Mesenteric fat pad (tissue), 1 donor: ENCODE results near the gene PPM1E. TPM values are rescaled to one million over a fixed set of nuclear protein-coding genes. Genes with fewer than 3 reads are reported as not detected.
"Not testable (repeated sequence)": the region's sequence is repeated elsewhere in the genome, so short reads cannot be mapped to it uniquely, and the experiment has no call there.

Source experiments
- DNase-seq: peaks from one replicate; pipeline ENCODE4 v3.0.0-alpha.2; 2020; ENCODE audit warnings: low spot score
- long read RNA-seq: library from polyadenylated mRNA; unstranded; transcript quantifications from one replicate; pipeline ENCODE4 v2.0.0, GENCODE V29; 2020
- total RNA-seq: library from RNA; stranded (reverse); fragmentation: NEBNext Ultra II Directional; extraction: Animal tissue kit (Norgen Biotek cat#: 25700); gene quantifications from one replicate; pipeline ENCODE4 v1.2.1, GENCODE V29; 2021
- donor health status: DM: yes; HTN: yes; CAD: no.

PPM1E gene
- total RNA-seq, result 0.13 TPM
- long read RNA-seq, result 0 reads

DNA sequence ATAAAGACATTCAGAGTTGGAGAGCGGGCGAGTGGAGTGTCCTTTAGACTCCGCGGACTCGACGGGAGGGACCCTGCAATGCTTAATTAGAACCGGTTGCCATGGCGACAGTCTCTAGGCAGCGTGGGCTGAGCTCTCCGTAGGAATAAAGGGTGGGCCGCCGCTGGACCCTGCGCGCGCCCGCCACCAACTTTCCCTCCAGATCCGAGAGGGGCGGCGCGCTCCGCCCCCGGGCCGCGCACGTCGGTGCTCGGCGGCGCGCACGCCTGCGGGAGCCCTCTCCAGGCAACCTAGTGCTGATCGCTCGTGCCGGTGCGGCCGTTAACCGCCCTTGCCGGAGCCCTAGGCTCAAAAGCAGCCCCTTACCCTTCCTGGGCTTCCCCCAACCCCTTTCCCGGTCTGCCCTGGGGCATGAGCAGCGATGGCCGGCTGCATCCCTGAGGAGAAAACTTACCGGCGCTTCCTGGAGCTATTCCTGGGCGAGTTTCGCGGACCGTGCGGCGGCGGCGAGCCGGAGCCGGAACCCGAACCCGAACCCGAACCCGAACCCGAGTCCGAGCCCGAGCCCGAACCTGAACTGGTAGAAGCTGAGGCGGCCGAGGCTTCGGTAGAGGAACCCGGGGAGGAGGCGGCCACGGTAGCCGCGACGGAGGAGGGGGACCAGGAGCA is at the start of gene PPM1E:
TSS of gene PPM1E (plus strand) at position 278 of the 669 bp plus-strand sequence.
- DNase-seq, result no peak

DNA sequence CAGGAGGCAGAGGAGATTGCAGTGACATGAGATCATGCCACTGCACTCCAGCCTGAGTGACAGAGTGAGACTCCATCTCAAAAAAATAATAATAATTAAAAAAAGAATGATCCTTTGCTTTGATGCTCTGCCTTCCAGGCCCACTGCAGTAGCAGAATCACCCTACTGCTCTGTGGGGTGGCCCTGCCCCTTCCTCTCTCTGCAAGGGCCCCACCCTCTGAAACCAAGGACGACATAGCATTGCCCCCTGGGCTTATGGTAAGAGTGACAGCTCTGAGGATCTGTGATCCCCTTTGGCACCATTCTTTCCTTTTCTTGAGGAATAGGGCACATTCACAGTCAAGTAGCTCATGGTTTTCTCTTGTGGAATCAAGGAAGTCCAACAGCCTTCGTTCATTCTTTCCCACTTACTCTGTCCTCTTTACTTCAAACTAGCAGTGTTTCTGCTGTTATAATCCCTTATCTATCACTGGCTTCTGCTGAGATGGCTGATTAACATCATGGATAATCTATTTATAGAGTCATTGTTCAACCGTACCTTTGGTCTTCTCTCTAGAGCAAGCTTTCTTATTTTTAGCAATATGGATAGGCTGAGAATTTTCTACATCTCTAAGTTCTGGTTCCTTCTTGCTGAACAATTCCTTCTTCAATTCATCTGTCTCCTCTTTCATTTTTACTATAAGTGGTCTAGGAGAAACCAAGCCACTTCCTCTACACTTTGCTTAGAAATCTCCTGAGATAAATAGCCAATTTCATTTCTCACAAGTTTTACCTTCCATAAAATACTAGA is 49.1 kb upstream of the PPM1E start:
- no peak for DNase-seq

DNA sequence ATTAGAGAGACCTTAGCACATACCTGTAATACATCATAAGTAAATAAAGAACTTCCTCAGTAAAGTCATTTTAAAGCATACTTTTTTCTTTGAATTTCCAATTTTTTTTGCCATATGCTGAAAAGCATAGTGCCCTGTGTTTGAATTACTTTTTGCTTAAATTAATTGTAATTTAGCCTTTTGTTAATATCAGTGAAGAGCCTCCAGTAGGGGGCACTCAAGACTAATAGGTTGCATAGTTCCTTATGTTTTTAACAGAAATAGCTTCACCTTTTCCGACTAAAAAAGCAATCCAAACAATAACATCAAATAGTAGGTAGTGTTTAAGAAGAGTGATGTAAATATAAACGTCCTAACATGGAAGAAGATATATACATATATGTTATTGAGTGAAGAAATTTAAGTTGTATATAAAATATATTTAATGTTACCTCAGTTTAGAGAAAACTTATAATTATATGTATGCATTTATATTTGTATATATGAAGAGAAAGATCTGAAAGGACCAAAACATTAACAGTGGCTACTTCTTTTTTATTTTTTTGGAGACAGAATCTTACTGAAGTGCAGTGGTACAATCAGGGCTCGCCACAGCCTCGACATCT is 44.6 kb upstream of the PPM1E start:
- no peak for DNase-seq

DNA sequence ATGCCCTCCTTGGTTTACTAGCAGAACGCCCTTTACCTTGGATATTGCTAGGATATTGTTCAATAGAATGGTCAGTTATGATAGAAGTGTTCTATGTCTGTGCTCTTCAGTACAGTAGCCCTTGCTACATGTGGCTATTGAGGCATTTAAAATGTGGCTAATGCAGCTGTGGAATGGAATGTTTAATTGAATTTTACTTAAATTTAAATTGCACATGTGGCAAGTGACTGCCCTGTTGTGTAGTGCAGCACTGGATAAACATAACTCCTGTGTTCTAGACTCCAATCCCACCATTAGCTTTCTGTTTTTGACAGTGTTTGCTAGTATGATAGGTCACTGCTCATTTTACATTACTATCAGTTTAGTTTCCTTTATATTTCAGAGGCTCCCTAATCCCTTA is 33.4 kb upstream of the PPM1E start:
- DNase-seq, result no peak

DNA sequence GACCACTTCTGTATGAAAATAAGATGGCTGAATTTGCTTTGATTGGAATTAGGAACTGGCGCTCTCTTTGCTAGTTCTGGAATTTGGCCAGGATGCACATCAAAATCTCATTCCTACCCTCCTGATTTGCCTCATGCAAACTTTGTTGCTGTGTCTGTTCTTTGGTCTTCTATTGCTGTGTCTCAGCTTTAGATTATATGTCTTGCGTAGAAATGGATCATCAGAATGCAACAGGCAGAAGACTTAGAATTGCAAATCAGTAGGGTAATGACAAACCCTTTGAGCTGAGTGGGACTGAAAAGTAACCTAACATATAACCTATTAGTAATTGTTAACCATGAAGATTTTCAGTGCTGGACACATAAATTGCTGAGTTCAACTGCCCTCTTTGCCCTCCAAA is 33.0 kb upstream of the PPM1E start:
- no peak for DNase-seq

DNA sequence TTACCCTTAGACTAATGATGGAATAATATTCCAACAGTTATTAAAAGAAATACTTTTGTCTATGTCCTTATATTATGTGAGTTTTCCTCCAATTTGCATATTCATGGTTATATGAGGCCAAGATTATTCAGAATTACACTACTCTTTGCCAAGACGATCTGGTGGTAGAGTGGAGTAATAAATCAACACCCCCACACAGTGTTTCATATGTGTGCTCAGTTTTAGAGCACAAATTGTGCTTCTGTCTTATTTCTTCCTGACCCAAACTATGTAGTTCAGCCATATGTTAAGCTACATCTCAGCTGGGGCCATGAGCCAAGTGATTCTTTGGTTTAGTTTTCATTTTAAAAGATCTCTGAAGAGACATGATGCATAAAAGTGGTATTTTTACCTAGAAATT is 26.9 kb upstream of the PPM1E start:
- DNase-seq, result no peak

DNA sequence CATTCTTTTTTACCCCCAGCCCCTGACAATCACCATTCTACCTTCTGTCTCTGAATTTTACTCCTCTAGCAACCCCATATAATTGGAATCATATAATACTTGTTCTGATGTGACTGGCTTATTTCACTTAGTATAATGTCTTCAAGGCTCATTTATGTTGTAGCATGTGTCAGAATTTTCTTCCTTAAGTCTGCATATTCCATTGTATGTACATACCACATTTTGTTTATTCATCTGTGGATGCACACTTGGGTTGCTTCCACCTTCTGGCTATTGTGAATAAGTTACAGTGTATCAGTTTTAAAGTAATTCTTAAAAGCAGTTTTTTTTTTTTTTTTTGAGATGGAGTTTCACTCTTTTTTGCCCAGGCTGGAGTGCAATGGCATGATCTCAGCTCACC is 24.7 kb upstream of the PPM1E start:
- no peak for DNase-seq

DNA sequence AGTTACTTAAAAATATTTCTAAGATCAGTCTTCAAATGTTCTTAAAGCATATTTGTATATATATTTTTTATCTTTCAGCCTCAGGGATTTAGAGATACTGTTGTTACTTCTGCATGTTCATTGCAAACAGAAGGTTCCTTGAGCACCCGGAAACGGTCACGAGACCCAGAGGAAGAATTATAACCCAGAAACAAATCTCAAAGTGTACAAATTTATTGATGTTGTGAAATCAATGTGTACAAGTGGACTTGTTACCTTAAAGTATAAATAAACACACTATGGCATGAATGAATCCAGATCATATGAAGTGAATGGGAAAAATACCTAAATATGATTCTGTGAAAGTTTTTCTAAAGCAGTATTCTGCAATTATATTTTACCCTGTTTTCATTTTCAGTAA is 21.6 kb upstream of the PPM1E start:
- DNase-seq, result no peak

DNA sequence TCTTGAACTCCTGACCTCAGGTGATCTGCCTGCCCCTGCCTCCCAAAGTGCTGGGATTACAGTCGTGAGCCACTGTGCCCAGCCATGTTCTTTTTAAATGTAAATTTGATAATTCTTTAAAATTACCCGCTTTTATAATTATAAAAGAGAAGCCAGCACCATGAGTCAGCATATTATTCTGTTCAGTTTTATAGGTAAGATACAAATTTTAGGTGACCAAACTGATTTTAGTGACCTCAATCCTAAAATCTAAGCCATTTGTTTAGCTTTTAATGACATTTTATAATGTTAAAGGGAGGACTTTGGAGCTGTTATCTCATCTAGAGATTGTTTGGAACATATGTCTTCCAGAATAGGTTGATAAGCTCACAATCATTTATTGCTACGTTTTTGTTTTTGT is 20.8 kb upstream of the PPM1E start:
- DNase-seq, result no peak

DNA sequence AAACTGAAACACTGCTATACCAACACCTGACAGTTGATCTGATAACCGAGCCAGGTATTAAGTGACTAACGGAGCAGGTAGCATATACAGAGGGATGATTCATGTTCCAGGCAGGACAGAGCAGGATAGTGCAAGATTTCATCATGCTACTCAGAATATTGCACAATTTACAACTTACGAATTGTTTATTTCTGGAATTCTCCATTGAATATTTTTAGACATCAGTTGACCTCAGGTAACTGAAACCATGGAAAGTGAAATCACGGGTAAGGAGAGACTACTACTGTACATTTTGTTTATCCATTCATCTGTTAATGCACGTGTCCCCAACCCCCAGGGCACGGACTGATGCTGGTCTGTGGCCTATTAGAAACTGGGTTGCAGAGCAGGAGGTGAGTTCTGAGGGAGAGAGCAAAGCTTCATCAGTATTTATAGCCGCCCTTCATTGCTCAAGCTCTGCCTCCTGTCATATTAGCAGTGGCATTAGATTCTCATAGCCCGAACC is 14.5 kb upstream of the PPM1E start:
- no peak for DNase-seq

DNA sequence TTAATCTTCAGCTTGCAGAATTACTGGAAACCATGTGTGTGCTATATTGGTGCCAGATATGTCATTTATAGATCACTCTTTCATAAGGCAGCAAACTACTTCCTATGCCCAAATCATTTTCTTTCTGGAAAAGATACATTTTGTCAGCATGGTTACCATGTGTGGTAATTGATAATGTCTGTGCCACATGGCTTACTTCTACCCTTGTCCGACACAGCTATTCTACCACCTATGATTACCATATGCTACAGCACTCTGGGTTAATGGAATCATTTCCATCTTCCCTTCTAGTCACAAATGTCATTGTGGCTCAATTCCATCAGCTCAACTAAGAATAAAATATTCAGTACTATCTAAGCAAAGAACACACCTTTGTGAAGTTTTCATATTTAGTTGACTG is 8.0 kb upstream of the PPM1E start:
- DNase-seq, result no peak

DNA sequence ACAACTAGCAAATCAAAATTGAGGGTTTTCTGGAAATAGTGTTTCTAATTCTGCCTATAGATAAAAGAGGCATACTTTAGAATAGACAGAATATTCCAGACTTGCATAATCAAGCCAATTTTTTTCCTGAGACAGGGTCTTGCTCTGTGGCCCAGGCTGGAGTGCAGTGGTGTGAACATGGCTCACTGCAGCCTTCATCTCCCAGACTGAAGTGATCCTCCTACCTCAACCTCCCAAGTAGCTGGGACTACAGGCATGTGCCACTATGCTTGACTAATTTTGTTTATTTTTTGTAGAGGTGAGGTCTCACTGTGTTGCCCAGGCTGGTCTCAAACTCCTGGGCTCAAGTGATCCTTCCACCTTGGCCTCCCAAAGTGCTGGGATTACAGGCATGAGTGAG is 6.0 kb upstream of the PPM1E start:
- not testable (repeated sequence) for DNase-seq

DNA sequence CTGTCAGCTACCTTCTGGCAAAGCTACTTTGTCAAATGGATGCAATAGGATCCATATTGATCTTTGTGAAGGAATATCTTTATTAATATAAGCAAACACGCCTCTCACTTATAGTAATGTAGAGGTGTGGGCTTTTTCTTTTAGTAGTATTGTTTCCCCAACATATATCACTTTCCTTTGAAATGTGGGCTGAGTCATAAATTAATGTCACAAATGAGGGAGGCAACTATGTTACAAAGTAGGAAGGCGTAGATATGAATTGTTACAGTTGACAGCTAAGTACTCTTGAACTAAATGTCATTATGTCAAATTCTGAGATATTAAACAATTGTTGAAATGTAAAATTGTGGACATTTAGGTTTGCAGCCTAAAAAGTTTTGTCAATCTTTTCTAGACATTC is 2.6 kb upstream of the PPM1E start:
- no peak for DNase-seq

DNA sequence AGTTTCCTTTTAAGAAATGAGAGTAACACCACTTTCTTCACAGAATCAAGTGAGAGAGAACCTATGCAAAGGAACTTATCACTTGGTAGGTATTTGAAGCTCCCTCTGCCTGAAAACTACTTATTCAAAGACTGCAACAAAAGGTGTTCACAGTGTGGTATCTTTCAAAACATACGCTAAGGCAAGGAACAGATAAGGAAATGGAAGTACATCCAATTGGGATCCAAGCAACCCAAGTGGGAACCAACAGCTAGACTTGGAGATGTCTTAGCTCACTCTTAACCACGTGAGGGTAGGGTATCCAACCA is 431 bp upstream of the PPM1E start:
- DNase-seq, result no peak

DNA sequence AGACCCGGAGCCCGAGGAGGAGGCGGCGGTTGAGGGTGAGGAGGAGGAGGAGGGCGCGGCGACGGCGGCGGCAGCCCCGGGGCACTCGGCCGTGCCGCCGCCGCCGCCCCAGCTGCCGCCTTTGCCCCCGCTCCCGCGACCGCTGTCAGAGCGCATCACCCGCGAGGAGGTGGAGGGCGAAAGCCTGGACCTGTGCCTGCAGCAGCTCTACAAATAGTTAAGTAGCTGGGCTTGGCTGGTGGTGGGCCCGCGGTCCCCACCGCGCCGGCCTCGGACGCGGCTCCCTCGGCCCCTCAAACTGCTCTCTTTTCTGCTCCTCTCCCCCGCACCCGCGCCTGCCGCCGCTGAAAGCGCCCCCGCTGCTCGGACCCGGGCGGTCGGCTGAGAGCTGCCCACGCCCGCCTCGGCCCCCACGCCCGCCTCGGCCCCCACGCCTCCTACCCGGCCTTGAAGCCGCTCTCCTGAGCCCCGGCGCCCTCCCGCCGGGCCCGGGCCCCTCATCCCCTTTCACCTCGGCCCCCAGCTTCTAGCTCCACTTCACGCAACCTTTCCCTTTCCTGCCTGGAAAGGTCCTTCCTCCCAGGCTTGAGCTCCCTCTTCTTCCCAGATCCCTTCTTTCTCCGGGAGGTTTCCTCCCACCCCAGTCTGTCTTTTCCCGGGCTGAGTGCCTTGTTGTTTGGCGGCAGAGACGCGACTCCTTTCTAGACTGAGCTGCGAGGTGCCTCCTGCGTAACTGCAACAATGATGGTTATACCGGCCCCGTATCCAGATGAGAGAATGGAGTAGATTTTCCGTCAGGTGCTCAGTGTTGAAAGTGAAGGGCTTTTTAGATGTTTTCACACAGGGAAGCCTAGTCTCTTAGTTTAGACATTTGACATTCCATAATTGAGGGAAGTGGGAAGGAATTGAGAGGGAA is 850 bp downstream of the PPM1E start:
- DNase-seq, result no peak

DNA sequence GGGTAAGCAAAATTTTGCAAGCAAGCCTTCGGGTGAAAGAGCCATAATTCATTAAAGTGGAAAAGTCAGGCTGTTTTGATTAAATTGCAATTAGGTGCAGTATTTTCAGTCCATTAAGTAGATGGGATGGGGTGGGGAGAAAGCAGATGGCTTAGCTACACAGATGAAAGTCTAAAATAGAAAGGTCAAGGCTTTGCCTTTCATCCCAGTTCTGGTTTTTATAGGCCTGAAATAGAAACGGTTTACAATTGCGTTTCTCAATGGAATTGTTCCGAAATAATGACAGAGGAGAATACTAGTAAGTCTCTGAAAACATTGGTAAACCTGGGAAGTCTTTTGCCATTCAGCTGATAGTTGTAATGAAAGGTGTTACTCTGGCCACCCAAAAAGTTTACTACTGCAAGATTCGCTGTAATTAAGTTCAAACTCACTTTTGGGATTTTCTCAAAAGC is 1.5 kb downstream of the PPM1E start:
- DNase-seq, result no peak

DNA sequence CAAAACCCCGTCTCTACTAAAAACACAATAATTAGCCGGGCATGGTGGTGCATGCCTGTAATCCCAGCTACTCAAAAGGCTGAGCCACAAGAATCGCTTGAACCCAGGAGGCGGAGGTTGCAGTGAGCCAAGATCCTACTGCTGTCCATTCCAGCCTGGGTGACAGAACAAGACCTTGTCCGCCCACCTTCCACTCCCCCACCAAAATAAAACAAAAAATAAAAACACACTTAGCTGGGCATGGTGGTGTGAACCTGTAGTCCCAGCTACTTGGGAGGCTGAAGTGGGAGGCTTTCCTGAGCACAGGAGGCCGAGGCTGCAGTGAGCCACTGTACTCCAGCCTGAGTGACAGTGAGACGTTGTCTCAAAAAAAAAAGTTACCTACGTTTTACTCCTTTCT is 3.2 kb downstream of the PPM1E start:
- DNase-seq, result no peak

DNA sequence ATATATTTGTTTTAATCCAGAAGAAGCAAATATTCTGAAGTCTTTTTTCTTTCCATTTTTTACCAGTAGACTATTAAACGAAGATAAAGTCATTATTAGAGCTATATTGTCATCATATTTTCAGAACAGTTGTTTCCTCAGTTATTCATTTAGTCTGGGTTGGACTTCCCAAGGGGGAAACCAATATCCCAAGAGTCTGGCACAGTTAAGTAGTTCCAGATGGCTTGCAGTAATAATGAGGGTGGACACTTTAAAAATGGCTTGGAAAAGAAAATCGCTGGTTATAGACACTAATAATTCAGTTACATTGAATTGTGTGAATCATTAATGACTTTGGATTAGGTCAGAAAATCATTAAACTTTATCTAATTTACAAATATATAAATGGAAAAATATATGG is 3.9 kb downstream of the PPM1E start:
- no peak for DNase-seq

DNA sequence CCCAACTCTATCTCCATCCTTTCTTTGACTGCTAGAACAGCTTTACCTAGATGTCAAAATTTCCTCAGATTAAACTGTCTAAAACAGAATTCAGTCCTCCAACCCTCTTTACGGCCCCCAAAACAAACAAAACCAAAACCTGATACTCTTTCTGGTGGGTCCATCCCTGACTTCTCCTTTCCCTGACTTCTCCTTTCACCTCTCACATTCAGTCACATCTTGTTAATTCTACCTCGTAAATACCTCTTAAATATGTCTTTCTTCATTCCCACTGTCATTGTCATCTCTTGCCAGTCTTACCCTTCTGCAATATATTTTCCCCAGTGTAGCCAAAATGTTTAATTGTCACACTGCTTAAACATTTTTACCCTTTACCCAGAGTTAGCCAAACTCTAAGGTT is 4.6 kb downstream of the PPM1E start:
- no peak for DNase-seq

DNA sequence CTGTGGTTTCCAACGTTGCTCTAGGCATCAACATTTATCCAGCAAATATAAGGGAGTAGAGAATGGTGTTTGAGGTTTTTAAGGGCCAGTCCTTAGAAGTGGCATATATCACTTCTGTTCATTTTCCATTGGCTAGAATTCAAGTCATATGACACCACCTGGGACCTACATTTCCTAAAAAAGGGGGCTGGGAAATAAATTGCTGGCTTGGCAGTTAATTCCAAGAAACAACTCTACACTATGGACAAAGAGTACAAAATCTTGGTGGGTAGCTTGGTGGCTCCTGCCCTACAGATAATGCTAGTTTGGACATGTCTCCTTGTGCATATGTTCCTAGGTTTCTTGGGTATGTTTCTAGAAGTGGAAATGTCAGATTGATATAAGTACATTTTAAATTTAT is 7.6 kb downstream of the PPM1E start:
- no peak for DNase-seq

DNA sequence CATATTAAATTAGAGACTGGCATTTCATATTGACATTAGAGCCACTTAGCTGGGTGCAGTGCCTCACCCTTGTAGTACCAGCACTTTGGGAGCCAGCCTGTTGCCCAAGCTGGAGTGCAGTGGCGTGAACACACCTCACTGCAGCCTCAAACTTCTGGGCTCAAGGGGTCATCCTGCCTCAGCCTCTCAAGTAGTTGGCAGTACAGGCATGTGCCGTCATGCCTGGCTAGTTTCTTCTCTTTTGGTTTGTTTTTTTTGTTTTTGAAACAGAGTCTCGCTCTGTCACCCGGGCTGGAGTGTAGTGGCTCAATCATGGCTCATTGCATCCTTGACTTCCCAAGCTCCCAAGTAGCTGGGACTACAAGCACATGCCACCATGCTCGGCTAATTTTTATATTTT is 8.7 kb downstream of the PPM1E start:
- DNase-seq, result no peak
